HG03039 (cell line): ENCODE results near the gene FAM186B.

Experiments used
- ATAC-seq: cut with Tn5 transposase; IDR thresholded peaks from one replicate; pipeline ENCODE4 v1.9.1; 2021; ENCODE audit warnings: mild to moderate bottlenecking, moderate library complexity; ENCODE audit not compliant: unreplicated experiment

FAM186B gene

DNA sequence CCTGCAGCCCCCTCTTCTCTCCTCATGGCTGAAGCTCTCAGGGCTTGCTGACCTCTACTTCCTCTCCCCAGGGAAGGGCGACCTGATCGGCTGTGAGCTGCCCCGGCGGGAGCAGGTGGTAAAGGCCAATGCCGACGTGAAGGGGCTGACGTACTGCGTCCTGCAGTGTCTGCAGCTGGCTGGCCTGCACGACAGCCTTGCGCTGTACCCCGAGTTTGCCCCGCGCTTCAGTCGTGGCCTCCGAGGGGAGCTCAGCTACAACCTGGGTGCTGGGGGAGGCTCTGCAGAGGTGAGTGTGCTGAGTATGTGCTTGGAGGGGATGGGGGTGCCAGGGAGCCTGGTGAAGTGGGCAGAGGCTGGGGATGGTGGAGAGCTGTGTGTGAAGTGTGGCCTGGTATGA, 51.2 kb downstream of the FAM186B start:
- no peak for ATAC-seq

DNA sequence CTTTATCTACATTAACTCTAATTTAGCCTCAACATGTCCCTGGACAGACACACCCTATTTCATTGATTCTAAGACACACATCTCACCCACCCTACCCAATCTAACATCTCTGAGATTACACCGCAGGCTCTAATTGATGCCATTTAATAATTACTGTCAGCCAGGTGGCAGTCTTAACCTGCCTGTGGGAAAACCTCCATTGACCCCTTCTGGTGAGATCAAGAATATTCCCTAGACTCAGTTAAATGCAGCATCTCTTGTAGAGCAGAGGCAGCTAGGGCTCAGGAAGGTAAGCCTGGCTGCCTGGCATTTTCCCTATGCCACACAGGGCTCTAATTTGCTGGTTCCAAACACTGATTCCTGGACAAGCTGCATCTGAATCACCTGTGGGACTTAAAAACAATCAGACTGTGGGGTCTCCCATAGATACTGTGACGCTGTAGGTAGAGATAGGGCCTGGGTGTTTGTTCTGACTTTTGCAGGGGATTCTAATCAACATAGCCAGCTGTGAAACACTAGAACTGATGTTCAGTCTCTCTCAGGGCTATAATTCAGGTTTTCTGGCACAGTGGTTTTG, 51.8 kb downstream of the FAM186B start:
- no peak for ATAC-seq

DNA sequence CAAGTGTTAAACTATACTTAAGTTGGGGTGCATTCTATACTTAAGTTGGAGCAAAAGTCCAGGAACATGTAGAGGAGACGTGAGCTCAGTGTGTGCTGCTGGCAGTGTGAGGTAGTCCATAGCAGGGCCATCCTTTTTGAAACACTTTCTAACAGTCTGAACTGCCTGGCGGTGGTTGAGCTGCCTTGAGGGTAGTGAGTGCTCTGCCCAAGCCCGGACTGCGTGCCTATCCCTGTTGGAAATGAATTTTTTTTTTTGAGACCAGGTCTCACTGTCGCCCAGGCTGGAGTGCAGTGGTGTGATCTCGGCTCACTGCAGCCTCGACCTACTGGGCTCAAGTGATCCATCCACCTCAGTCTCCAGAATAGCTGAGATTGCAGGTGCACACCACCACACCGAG, 52.5 kb downstream of the FAM186B start:
- ATAC-seq: no peak

DNA sequence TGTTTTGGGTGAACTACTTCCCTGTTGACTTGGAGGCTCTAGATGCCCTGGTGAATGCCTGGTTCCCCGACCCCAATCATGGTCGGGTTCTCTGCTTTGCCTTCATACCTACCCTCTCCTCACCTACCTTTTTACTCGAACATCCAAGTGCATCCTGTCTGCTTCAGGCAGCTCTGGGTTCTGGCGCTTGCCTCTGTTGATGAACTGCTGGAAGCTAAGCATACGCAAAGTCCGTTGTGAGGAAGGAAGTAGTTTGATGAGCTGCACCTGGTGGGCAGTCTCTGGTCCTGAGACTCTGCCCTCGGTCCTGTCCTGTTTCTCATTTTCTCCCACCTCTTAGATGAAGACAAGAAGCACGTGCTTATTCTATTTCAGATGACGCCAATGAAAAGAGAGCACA, 53.0 kb downstream of the FAM186B start:
- no peak for ATAC-seq

DNA sequence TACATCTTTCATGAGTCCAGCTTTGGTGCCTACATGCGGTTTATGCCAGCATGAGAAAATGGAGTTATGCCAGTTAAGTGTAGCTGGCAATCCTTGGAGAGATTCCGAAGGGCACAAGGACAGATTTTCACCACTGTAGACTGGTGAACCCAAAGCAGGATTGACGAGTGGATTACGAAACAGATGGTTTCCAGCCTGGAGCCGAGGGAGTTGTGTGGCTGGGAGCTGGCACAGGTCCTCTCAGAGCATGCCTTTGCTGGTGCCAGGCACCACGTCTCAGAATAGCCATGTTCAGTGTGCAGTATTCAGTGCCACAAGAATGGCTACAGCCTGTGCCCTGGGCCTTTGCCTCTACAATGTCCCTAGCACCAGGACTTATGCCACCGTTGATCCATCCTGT, 53.4 kb downstream of the FAM186B start:
- ATAC-seq: no peak

DNA sequence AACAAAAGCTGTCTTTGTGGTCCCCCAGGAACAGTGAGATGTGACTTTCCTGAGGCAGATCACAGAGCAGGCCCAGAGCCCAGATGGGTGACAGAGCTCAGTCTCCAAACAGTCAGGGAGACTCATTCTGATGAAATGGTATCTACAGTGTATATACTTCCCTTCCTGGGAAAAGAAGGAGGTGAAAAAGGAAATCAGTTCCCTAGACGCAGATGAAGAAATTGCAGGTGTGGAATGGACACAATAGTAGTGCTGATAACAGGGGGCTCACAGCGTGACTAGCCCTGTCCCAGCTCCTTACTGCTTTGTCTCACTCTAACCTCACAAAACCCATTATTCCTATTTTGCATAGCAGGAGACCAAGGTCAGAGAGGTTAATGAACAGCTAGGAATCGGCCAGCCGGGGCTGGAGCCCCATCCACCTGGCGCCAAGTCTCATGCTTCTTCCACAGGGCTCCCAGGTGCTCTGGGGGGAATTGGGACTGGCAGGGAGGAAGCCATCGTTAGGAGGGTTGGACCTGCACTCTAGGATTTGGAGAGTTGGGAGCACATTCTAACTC, 54.7 kb downstream of the FAM186B start:
- ATAC-seq: no peak

DNA sequence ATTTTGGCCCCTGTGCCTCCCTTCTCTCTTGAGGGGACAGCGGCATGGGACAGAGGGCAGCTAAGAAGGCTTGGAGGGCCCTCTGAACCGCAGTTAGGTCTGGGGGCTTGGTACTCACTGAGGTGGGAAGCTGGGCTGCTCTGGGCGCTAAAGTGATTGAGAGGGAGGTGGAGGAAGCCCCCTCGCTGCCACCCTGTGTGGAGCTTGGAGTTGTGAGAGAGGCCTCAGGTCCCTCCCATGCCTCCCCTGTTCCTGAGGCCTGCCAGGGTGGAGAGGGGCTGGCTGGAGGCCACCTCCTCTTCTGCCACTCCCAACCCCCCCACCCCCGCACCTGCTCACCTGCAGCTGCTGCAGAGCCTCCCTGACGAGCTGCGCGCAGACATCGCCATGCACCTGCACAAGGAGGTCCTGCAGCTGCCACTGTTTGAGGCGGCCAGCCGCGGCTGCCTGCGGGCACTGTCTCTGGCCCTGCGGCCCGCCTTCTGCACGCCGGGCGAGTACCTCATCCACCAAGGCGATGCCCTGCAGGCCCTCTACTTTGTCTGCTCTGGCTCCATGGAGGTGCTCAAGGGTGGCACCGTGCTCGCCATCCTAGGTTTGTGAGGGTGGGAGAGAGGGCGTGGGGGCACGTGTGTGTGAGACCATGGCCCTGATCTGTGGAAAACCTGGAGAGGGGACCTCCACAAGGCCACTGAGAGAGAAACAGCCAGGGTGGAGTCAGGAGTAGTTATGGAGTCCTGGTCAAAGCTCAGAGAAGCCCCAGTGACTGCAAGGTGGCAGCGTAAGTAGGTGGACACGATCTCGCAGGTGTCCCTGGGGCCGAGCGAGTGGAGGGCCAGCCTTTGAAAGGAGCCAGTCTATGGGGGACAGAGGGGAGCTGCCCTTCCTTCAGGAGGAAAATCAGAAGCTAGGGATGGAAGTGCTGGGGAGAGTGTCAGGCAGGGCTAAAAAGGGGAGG, 55.4 kb downstream of the FAM186B start:
- ATAC-seq: no peak

DNA sequence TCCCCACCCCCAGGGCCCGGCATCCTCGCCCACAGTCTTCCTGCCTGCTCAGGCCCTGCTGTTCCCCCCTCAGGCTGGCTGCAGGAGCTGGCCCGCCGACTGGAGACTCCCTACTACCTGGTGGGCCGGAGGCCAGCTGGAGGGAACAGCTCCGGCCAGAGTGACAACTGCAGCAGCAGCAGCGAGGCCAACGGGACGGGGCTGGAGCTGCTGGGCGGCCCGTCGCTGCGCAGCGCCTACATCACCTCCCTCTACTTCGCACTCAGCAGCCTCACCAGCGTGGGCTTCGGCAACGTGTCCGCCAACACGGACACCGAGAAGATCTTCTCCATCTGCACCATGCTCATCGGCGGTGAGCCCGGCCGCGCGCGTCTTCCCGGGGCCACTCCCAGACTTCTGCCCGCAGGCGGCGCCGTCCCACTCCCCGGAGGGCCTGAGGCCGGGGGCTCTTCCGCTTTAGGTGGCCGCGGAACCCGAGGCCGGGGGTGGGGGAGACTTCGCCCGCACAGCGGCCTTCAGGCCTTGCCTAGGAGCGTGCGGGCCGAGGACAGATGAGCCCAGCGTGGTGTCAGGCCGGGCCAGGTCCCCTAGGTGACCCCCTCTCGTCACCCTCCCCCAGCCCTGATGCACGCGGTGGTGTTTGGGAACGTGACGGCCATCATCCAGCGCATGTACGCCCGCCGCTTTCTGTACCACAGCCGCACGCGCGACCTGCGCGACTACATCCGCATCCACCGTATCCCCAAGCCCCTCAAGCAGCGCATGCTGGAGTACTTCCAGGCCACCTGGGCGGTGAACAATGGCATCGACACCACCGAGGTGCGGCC, 56.4 kb downstream of the FAM186B start:
- no peak for ATAC-seq

DNA sequence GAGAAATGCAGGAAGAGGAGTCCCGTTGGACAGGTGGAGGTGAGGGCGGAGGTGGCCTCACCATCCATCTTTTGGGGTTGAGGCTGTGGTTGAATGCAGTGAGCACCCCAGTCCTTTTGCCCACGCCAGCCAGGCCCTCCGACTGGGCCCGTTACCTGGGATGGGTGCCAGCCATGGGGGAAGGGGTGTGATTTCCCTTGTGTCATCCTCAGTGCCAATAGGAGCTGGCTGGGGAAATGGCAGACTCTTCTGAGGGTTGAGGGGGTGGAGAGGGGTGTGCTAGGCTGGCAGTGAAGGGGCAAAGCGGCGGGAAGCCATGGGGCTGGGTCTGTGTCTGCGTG, 57.0 kb downstream of the FAM186B start:
- no peak for ATAC-seq

DNA sequence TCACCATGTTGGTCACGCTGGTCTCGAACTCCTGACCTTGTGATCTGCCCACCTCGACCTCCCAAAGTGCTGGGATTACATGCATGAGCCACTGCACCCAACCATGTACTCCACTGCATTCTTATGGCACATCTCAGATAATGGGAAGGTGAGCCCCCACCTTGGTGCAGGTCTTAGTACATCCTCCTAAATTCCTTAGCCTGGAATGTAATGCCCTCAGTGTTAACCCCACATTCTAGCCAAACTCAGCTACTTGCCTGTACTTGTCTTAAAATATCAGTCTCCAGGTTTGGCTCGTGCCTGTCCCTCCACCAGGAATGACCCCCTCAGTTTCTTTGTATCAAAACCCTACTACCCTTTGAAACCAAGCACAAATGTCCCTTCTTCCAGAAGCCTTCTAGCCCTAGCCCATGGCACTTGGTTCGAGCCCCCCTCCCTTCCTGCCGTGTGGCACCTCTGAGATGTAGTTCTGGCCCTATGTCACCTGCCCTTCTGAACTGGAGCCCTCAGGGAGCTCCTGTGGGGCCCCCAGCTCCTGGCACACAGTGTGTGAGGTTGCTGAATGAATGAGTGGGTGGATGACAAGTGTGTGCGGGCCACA, 58.2 kb downstream of the FAM186B start:
- no peak for ATAC-seq

DNA sequence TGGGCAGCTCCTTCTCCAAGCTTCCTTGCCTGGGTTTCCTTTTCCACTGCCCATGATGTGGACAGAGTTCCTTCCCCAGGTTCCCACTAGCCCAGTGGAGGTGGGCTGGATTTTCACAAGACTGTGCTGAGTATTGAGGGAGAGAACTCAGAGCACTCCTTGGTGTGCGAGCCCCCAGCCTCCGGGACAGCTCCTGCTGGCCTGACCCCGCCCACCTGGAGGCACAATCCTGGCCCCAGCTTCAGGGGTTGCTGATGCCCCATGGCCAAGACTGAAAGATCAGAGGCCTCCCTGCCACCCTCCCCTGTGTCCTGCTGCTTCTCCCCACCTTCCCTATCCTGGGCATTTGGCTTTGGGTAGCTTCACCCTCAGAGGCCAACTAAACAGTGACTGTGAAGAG, 59.0 kb downstream of the FAM186B start:
- no peak for ATAC-seq

DNA sequence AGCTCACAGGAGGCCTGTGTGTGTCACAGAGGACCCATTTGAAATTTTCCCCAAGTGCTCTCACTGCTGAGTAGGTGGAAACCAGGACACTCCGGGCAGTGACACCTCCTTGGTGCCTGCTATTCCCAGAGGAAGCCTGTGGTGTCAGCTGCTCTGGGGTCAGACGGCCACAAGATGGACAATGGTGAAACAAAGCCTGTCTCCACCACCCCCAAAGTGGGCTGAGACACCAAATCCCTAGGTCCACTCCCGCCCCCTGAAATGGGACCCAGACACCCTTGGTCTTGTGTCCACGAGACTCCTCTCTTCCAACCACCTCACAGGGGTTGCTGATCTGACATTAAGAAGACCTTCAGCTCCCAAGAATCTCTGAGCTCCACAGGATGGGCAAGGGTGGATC, 59.6 kb downstream of the FAM186B start:
- no peak for ATAC-seq

DNA sequence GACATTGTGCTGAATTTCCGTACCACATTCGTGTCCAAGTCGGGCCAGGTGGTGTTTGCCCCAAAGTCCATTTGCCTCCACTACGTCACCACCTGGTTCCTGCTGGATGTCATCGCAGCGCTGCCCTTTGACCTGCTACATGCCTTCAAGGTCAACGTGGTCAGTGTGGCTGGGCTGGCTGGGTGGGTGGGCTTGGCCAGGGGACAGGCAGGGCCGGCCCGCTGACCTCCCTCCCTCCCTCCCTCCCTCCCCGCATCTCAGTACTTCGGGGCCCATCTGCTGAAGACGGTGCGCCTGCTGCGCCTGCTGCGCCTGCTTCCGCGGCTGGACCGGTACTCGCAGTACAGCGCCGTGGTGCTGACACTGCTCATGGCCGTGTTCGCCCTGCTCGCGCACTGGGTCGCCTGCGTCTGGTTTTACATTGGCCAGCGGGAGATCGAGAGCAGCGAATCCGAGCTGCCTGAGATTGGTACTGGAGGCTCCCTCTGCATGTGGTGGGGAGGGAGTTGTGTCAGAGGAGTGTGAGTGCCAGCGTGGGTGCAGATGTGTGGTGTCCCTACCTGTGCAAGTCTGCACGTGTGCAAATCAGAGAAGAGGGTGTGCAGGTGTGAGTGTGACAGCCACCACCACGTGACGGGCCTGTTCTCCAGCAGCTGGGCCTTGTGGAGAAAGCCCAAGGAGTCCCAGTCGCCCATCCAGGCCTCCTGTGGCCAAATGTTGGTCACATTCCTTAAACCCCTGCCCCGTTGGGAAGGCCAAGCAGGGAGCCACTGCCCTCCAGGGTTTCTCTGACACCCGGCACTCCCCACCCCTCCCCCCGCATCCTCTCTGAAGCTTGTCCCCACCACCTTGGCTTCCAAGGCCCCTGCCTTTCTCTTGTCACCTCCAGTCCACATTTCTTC, 61.3 kb downstream of the FAM186B start:
- ATAC-seq: no peak

DNA sequence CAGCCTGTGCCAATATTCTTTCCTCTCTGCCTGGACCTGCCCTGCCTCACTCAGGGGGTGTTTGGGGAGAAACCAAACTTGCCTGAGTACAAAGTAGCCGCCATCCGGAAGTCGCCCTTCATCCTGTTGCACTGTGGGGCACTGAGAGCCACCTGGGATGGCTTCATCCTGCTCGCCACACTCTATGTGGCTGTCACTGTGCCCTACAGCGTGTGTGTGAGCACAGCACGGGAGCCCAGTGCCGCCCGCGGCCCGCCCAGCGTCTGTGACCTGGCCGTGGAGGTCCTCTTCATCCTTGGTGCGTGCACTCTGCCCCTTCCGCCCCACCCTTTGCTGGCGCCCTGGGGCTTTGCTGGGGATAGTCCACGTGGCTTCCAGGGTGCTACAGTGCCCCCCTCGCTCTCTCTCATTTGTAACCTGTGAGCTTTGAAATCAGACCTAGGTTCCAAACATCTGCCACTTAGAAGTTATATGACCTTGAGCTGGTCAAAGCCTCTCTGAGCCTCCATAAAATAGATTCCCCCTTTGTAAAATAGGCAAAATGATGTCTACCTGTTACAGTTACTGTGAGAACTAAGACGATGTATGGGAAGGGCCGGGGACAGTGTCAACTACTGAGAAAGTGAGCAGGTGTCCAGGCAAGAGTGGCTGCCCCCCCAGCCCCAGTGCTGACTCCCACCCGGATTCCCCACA, 62.1 kb downstream of the FAM186B start:
- ATAC-seq: no peak

DNA sequence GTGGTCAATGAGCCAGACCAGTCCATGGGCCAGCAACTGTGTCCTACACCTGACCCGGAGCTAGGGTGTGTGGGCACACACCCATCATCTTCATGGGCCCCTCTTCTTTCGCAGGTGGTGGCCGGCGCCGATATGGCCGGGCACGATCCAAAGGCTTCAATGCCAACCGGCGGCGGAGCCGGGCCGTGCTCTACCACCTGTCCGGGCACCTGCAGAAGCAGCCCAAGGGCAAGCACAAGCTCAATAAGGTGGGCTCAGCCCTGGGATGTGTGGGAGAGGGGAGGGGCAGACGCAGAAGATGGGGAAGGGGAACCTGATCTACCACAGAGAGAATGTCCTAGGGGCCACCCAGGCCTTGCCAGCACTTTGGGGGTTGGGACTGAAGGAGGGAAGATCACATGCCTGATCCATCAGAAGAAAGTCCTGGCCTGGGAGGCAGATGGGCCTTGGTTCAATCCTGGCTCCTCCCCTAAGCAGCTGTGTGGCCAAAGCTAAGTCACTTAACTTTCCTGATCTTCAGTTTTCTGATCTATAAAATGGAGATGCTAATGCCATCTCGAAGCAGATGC, 62.8 kb downstream of the FAM186B start:
- no peak for ATAC-seq

DNA sequence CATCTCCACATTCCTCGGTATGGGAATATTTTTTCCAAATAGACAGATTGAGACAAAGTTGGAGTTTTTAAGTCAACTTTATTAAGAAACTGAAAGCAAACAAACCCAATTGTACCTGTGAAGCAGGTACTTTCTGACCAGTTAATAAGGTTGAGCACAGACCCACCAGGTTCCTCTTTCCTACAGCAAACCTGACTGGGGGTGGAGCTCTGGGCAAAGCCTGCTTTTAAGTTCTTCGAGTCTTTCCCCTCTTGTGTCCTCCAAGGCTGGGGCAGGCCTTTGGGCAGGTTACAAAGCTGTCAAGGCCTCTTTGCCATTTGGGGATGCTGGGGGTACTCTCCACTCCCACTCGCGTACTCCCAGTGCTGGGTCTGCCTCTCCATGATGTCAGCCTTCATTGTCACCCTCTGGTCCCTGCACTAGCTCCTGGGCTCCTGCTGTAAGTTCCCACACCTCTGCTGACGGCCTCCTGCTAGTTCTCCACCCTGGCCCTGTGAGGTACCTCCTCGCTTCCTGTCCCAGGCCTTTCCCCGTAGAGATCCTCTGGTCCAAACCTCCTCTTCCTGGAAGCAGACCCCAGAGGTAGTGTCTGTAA, 63.4 kb downstream of the FAM186B start:
- no peak for ATAC-seq

DNA sequence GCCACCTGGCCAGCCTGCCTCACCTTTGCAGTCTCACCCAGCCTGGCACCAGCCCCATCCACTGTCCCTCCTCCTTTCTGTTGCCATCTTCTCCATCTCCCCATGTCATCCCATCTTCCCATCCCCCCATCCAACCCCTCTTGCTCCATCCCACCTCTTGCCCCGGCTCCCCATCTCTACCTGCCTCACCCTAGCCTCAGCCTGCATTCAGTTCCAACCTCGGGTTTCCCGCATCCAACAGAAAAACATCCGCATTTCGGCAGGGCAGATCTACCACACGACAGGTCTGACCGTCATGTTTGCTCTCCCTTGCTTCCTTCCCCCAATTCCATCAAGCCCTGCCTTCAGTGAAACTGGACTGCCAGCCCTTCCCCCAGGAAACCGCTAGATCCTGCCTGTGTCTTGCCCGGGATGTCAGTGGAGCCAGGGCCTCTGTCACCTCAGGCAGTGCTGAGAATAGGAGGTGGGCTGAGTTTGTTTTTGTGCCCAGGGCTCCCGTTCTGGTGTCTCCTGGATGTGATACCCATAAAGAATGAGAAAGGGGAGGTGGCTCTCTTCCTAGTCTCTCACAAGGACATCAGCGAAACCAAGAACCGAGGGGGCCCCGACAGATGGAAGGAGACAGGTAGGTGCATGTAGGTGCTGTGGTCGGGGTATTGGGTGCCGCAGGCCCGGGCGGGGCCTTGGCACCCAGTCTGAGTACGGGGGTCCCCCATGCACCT, 64.1 kb downstream of the FAM186B start:
- ATAC-seq: no peak
